Stimulated activated CD8-positive, alpha-beta memory T cell treated with anti-CD3 and anti-CD28 coated beads, Interleukin-15, amount 100 ng/mL, for 24 hours (primary cell): ENCODE data around the gene MGAT4D.
A peak's percentile ranks its signal among the peaks of the same experiment; 100 is the strongest.
"Not testable (repeated sequence)": the region's sequence is repeated elsewhere in the genome, so short reads cannot be mapped to it uniquely, and the experiment has no call there.

Experiments
- DNase-seq: peaks from one replicate; pipeline ENCODE4 v3.0.0-alpha.2; 2020; ENCODE audit warnings: low read depth

Gene MGAT4D

GRCh38 chr4:140497747-140498636, at the start of gene MGAT4D:
TSS of gene MGAT4D (minus strand) at chr4:140498293. CDS start at chr4:140498222, 71 bp downstream.
- DNase-seq, result no peak

GRCh38 chr4:140533951-140534480, 35.9 kb upstream of the MGAT4D start:
- DNase-seq, result no peak

GRCh38 chr4:140529434-140529833, 31.3 kb upstream of the MGAT4D start:
- no peak for DNase-seq

- DNase-seq, result peak; percentile 93
Observed at GRCh38 chr4:140523857-140524742, 26.0 kb upstream of the MGAT4D start, which contains the start of gene ELMOD2. TSS of gene ELMOD2 (plus strand) at chr4:140524168. CDS start at chr4:140525429, 1,261 bp downstream.

GRCh38 chr4:140523370-140523856, 25.3 kb upstream of the MGAT4D start:
- DNase-seq, result no peak

GRCh38 chr4:140515423-140515822, 17.3 kb upstream of the MGAT4D start:
- DNase-seq, result no peak

GRCh38 chr4:140513765-140514164, 15.7 kb upstream of the MGAT4D start:
- DNase-seq, result not testable (repeated sequence)

GRCh38 chr4:140504261-140504660, 6.2 kb upstream of the MGAT4D start:
- no peak for DNase-seq

GRCh38 chr4:140499391-140499790, 1.3 kb upstream of the MGAT4D start:
- DNase-seq, result no peak

GRCh38 chr4:140497405-140497746, 717 bp downstream of the MGAT4D start:
- DNase-seq, result no peak

- DNase-seq, result no peak
Observed at GRCh38 chr4:140485939-140486338, 12.2 kb downstream of the MGAT4D start.

- DNase-seq, result no peak
Observed at GRCh38 chr4:140483445-140483844, 14.6 kb downstream of the MGAT4D start.

- DNase-seq, result no peak
Observed at GRCh38 chr4:140472156-140472555, 25.9 kb downstream of the MGAT4D start.

- no peak for DNase-seq
Observed at GRCh38 chr4:140469791-140470733, 28.0 kb downstream of the MGAT4D start.

- no peak for DNase-seq
Observed at GRCh38 chr4:140466146-140466545, 31.9 kb downstream of the MGAT4D start.

GRCh38 chr4:140463614-140464013, 34.5 kb downstream of the MGAT4D start:
- no peak for DNase-seq

- no peak for DNase-seq
Observed at GRCh38 chr4:140463182-140463581, 34.9 kb downstream of the MGAT4D start.

- no peak for DNase-seq
Observed at GRCh38 chr4:140450352-140450751, 47.7 kb downstream of the MGAT4D start.

GRCh38 chr4:140448830-140449229, 49.3 kb downstream of the MGAT4D start:
- no peak for DNase-seq

- DNase-seq, result no peak
Observed at GRCh38 chr4:140448162-140448561, 49.9 kb downstream of the MGAT4D start.

- DNase-seq, result not testable (repeated sequence)
Observed at GRCh38 chr4:140444347-140444746, 53.7 kb downstream of the MGAT4D start.
